Nephron (organoid): Measurements from ENCODE around the gene USP37.

Source experiments
- H3K27ac Mint-ChIP-seq, 3 experiments: 2 replicates each; pipeline ENCODE4 v1.8.0; 2020; ENCODE audit warnings: mixed read lengths in 3 of 3, mild to moderate bottlenecking in 2 of 3, moderate library complexity in 1 of 3
- H3K27me3 Mint-ChIP-seq: 2 replicates; pipeline ENCODE4 v1.8.0; 2021; ENCODE audit warnings: low read depth, mild to moderate bottlenecking, moderate library complexity, mixed read lengths
- H3K36me3 Mint-ChIP-seq: 2 replicates; pipeline ENCODE4 v1.8.0; 2020; ENCODE audit warnings: low read depth, mixed read lengths
- H3K4me1 Mint-ChIP-seq: 2 replicates; pipeline ENCODE4 v1.8.0; 2020; ENCODE audit warnings: mixed read lengths
- H3K4me3 Mint-ChIP-seq, 3 experiments: 2 replicates each; pipeline ENCODE4 v1.8.0; 2020; ENCODE audit warnings: mild to moderate bottlenecking in 3 of 3, mixed read lengths in 3 of 3, moderate library complexity in 2 of 3
- H3K9me3 Mint-ChIP-seq: 2 replicates; pipeline ENCODE4 v1.8.0; 2020; ENCODE audit warnings: mixed read lengths
- TF ChIP-seq, protein P1 (sequence below), 3 experiments: fragments of 200-600 bp; sonication (generic); IDR thresholded peaks; one replicate each; pipeline ENCODE4 v1.5.0; 2021; ENCODE audit warnings: antibody characterized with exemption in 3 of 3; ENCODE audit not compliant: unreplicated experiment in 3 of 3

The USP37 gene

DNA sequence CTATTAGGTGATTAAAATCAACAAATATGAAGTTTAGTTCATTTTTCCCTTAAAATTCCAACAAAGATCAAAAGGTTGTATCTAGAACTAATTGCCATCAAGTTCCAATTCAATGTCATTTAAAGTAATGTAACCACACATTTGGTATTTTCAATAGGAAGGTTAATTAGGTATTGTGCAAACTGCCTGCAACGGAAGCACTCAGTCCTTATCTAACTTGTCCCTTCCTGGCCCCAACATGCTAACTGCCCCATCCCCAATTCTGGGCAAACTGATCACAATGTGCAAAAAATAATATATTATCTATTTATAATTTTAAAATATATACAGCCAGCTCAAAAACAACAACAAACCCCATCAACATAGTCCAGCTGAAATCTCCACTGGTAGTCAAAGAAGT is 116.1 kb downstream of the USP37 start:
- Mint-ChIP-seq H3K4me3 (no peak overlapping the region), H3K27me3 (no peaks in the 10 kb centered on the region), H3K9me3 (no peaks in the 10 kb centered on the region), H3K36me3 (peaks cover 38% of the 10 kb centered on the region), H3K4me1 (no peaks in the 10 kb centered on the region), H3K27ac (no peak overlapping the region)
- TF ChIP-seq, protein P1, sequence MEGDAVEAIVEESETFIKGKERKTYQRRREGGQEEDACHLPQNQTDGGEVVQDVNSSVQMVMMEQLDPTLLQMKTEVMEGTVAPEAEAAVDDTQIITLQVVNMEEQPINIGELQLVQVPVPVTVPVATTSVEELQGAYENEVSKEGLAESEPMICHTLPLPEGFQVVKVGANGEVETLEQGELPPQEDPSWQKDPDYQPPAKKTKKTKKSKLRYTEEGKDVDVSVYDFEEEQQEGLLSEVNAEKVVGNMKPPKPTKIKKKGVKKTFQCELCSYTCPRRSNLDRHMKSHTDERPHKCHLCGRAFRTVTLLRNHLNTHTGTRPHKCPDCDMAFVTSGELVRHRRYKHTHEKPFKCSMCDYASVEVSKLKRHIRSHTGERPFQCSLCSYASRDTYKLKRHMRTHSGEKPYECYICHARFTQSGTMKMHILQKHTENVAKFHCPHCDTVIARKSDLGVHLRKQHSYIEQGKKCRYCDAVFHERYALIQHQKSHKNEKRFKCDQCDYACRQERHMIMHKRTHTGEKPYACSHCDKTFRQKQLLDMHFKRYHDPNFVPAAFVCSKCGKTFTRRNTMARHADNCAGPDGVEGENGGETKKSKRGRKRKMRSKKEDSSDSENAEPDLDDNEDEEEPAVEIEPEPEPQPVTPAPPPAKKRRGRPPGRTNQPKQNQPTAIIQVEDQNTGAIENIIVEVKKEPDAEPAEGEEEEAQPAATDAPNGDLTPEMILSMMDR (IDR thresholded peaks at IDR 0.05; ENCODE audit: unreplicated experiment in 3 of 3) = no peak

DNA sequence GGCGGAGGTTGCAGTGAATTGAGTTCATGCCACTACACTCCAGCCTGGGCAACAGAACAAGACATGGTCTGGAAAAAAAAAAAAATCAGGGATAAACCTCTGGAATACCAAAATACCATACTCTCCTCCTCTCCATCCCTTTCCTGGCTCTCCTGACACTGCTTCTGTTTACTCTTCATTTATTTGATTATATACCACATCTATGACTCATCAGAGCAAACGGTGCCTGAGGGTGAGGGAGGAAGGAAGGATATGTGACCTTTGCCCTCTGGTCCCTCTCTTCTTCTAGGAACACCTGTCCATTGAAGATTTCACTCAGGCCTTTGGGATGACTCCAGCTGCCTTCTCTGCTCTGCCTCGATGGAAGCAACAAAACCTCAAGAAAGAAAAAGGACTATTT is 119.2 kb downstream of the USP37 start:
- Mint-ChIP-seq H3K4me3 (no peak overlapping the region), H3K27ac (no peak overlapping the region), H3K9me3 (no peaks in the 10 kb centered on the region), H3K4me1 (no peaks in the 10 kb centered on the region), H3K36me3 (peaks cover 24% of the 10 kb centered on the region), H3K27me3 (no peaks in the 10 kb centered on the region)
- TF ChIP-seq, protein P1 (IDR thresholded peaks at IDR 0.05; ENCODE audit: unreplicated experiment in 3 of 3) = no peak

DNA sequence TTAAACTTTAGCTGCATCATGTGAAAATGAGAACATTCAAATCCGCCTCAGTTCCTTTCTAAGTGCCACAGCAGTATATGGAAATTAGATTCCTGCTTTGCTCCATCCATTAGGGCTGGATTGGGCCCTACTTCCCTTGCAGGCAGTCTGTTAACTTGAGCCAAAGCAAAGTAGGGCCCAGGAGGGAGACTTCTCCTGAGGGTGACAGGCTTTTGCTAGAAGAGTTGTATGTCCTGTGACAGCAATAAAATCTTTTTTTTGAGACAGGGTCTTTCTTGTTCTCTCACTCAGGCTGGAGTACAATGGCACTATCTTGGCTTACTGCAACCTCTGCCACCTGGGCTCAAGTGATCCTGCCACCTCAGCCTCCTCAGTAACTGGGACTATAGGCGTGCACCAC is 121.1 kb downstream of the USP37 start:
- no peaks in the 10 kb centered on the region for H3K9me3 Mint-ChIP-seq
- peaks cover 20% of the 10 kb centered on the region for H3K36me3 Mint-ChIP-seq
- H3K27me3 Mint-ChIP-seq = no peaks in the 10 kb centered on the region
- H3K27ac Mint-ChIP-seq = no peak overlapping the region
- TF ChIP-seq, protein P1 (IDR thresholded peaks at IDR 0.05; ENCODE audit: unreplicated experiment in 3 of 3) = no peak
- H3K4me3 Mint-ChIP-seq = no peak overlapping the region
- no peaks in the 10 kb centered on the region for H3K4me1 Mint-ChIP-seq

GRCh38 chr2:218446547-218446946 is 121.6 kb downstream of the USP37 start:
- no peak overlapping the region for H3K27ac Mint-ChIP-seq
- H3K27me3 Mint-ChIP-seq = no peaks in the 10 kb centered on the region
- TF ChIP-seq, protein P1 (IDR thresholded peaks at IDR 0.05; ENCODE audit: unreplicated experiment in 3 of 3) = no peak
- no peaks in the 10 kb centered on the region for H3K9me3 Mint-ChIP-seq
- no peak overlapping the region for H3K4me3 Mint-ChIP-seq
- peaks cover 20% of the 10 kb centered on the region for H3K36me3 Mint-ChIP-seq
- no peaks in the 10 kb centered on the region for H3K4me1 Mint-ChIP-seq

DNA sequence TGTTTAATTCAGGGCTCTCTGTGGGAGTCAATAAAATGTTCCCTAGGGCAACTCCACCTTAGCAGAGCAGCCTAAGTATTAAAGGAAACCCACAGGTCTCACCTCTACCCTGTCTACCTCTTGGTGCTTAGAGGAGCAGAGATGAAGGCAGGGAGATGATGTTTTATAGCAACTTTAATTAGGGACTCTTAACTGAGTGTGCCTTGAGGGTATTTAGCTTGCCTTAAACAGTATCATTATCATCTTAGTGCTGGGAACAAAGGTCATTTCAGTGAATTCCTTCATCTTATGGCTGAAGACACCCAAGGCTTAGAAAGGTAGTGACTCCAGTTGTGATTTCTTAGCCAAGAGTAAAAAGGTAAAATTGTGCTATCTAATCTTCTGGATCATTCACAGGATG is 122.5 kb downstream of the USP37 start:
- Mint-ChIP-seq H3K27me3 (no peaks in the 10 kb centered on the region), H3K4me3 (no peak overlapping the region), H3K4me1 (no peaks in the 10 kb centered on the region), H3K36me3 (peaks cover 20% of the 10 kb centered on the region), H3K9me3 (no peaks in the 10 kb centered on the region), H3K27ac (no peak overlapping the region)
- TF ChIP-seq, protein P1 (IDR thresholded peaks at IDR 0.05; ENCODE audit: unreplicated experiment in 3 of 3) = no peak

DNA sequence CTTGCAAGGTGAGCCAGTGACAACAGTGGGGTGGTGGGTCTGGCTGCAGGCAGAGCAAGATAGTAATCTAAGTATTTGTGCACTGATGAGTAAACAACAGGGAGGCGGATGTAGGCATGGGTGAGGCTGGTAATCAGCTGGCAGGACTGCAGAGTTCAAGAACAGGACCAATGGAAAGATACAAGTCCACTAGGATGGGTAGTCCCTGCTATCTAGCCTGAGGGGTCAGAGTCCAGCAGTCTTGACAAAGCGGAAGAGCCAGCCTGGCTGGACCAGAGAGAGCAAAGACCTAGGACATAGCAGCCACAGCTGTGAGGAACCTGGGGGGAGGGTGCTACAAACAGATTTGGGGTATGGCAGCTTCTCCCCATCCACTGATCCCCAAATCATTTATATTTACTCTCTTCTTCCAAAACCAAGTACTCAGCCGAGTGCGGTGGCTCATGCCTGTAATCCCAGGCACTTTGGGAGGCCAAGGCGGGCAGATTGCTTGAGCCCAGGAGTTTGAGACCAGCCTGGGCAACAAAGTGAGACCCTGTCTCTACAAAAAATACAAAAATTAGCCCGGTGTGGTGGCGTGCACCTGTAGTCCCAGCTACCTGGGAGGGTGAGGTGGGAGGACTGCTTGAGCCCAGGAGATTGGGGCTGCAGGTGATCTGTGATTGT is 123.3 kb downstream of the USP37 start:
- Mint-ChIP-seq H3K27me3 (no peaks in the 10 kb centered on the region), H3K9me3 (no peaks in the 10 kb centered on the region), H3K4me1 (no peaks in the 10 kb centered on the region), H3K4me3 (no peak overlapping the region), H3K36me3 (peaks cover 20% of the 10 kb centered on the region), H3K27ac (no peak overlapping the region)
- TF ChIP-seq, protein P1 (IDR thresholded peaks at IDR 0.05; ENCODE audit: unreplicated experiment in 3 of 3) = no peak
